Activated CD8-positive, alpha-beta memory T cell treated with anti-CD3 and anti-CD28 coated beads, Interleukin-2, amount 50 U/mL, for 4 hours (primary cell): ENCODE measurements around the gene LRFN5.
"Not testable (repeated sequence)": the region's sequence is repeated elsewhere in the genome, so short reads cannot be mapped to it uniquely, and the experiment has no call there.

Experiments
- DNase-seq: peaks from one replicate; pipeline ENCODE4 v3.0.0-alpha.2; 2020

LRFN5 gene

DNA sequence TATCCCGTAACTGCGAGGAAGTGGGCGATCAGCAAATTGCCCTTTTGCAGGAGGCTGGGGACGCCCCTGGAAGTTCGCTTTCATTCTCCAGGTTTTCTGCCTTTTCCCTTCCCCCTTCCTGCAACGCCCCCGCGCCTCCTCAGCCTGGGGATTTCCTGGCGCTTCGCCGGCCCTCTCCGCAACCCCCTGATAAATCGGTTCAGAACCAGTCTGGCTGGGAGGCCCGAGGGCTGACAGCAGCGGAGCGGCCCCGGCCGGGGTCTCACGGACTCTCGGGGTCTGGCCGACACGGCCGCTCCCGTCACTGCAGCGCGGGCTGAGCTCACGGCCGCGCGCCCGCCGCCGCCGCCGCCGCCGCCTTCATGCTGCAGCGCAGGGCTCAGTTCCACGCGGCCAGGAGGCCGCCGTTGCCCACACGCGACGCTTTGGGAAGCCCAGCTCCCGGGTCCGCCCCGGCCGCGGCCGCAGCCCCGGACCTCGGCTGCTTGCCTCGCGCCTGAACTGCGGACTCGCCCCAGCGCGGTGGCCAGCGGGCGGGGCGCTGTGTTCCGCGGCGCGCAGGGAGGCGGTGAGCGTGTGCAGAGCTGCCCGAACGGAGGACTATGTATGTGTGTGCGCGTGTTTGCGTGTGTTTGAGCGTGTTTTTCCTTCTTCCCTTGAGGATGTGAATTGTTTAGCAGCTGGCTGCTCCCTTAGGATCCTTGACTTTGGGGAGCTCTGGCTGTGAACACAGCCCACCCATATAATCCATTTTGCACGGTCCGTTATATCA is at the start of gene LRFN5:
Gene LRFN5 (plus strand): TSS at position 345 of the 772 bp plus-strand sequence.
- no peak for DNase-seq

GRCh38 chr14:41558490-41558889 is 48.2 kb upstream of the LRFN5 start:
- no peak for DNase-seq

- DNase-seq, result not testable (repeated sequence)
Observed at GRCh38 chr14:41566864-41567263, 39.8 kb upstream of the LRFN5 start.

DNA sequence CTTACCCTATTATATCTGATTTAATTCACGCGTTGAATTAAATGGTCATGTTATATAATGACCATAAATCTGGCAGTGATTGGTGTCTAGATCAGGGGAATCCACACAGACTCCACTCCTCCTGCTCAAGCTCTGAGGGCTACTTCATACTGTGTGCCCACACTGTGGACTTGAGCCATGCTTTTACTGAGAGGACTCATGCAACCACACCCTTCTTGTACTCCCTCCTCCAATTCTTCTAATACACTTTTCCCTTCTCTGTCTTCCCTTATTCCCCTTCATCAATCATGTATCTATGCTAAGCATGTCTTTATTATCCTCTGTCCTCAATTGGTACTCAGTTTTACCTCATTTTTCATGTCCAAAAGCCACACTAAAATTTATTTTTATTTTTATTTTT is 37.7 kb upstream of the LRFN5 start:
- DNase-seq, result no peak

DNA sequence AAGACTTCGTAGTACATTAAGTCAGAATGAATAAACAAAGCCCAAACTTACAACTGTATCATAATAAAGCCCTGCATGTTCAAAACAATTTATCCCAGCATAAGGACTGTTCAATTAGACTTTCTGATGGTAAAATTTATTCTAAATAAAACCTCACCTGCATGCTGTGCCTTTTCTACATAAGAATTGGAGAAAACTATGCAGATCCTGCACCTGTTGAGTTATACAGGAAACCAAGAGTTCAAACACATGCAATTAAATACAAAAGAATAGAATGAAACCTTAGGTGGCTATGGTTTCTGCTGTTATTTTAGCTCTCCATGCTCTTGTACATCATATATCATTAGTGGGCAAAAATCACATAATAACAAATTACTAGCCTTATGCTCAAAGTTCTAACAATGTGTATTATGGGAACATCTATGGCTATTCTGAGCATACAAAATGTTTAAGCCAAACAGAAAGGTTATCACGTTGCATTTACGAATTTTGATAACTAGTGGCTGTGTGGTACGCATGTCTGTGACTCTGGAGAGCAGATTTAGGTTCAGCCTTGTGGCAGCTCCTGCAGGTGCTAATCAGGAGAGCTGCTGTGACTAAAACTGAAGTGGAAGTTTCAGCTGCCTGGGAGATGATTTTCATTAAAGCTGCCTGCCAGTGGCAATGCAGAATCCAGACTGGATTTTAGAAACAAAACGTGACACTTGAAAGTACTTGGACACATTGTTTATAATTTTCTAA is 36.1 kb upstream of the LRFN5 start:
- no peak for DNase-seq

DNA sequence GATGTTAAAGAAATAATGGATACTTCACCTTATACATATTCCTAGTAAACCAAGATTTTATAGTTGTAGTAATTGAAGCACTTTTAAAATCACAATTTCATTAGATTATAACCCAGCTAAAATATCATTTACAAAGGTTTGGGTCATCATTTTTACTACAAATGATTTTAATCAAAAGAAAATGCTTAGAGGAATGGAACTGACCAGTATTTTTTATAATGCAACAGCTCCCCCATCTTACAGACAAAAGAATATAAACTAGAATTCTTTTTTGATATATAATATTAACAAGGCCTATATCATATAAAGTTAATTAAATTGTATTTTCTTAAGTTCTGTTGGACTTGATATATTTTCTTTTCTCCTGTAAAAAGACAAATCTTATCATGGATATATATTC is 20.4 kb upstream of the LRFN5 start:
- DNase-seq, result no peak

GRCh38 chr14:41597647-41598046 is 9.0 kb upstream of the LRFN5 start:
- DNase-seq, result no peak

DNA sequence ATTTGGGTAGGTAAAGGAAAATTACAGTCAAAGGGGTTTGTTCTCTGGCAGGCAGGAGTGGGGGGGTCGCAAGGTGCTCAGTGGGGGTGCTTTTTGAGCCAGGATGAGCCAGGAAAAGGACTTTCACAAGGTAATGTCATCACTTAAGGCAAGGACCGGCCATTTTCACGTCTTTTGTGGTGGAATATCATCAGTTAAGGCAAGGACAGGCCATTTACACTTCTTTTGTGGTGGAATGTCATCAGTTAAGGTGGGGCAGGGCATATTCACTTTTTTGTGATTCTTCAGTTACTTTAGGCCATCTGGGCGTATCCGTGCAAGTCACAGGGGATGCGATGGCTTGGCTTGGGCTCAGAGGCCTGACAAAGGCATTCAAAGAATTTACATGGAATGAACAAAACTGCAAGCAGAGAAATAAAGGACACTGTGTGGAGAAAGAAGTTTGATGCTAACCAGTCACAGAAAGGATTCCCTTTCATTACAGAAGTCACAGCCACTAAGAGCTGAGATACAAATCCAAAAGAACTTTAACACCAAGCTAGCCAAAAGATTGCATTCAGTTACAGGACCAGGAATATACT is 6.8 kb upstream of the LRFN5 start:
- not testable (repeated sequence) for DNase-seq

DNA sequence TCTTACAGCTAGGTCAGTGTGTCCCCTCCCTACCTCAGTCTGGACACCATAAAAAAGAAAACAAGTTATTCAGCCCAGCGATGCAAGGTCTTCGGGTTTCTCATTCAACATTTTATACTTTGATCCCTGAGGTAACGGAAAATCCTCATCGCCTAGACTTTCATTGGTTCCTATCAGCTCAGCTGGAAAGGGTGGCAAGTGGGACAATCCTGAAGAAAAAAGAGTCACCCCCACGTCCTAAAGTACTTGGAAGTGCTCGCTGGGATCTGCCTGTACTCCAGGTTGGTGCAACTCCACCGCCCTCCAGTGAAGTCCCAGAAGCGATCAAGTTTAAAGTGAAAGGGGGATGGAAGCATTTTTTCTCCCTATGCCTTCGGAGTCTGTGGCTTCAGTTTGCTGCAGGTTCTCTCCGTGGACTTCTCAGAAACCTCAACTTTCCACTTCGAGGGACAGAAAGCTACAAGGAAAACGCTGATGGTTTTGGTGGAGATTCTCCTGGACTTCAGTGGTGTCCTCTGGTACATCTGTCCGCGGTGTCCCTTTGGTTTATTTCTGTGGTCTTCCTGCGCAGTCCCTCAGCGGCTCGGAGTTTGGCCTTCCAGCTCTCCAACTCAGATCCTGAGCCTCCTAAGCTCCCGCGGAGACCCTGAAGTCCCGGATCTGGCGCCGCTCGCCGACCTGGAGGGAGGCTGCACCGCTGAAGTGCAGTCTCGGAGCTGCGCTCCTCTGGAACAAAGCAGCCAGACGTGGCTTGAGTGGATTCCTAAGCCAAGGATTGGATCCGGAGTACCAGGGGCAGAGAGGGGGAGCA is 1.8 kb upstream of the LRFN5 start:
- no peak for DNase-seq

GRCh38 chr14:41605550-41606281 is 960 bp upstream of the LRFN5 start:
- DNase-seq, result no peak

- no peak for DNase-seq
Observed at GRCh38 chr14:41606282-41606531, 469 bp upstream of the LRFN5 start.

DNA sequence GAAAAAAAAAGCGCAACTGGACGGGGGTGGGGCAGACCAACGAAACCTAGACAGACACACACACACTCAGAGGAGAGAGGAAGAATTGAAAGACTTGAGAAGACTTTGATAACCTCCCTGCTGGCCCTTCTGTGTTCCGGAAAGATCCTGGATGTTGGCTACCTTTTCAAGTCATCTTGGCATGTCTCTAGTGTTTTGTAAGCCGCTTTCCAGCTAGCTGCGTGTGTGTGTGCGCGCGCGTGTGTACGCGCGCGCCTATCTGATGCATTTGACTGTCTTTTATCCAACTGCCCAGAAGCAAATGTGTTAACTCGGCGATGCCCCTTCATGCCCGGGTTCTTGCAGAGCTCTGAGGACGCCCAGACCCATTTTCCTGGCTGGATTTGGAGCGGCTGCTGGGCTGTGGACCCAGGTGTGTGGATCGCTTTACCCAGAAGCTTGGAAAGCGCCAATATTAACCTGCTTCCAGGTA is 664 bp downstream of the LRFN5 start:
- DNase-seq, result no peak

- DNase-seq, result no peak
Observed at GRCh38 chr14:41607966-41608663, 1.4 kb downstream of the LRFN5 start.

DNA sequence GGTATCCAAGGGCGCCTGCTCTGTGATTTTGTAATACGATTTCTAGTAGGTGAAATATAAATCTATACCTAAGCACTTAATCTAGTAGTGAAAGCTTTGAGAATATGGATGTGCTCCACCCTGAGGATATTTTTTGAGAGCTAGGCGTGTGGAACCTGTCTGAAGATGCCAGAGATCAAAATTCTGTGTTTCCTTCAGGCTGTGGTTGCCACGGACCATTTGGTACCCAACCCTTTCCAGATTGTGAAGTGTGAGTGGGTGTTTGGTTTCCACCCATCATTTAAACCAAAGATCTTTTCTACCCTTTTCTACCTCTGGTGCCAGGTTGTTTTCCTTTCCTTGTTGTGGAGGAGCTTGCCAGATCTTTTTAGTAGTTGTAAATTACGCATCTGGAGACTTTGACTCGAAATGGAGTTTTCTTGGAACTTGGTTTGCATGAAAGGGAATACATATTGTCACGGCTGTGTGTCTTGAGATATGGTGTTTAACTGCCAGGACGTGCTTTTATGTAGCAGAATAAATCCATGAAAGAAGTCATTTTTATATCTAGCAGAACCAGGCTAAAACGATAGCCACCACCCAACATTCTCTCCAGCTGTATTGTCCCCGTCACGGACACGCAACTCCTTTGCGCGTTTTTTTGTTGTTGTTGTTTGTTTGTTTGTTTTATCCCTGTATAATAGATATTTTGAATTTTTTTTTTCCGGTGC is 2.2 kb downstream of the LRFN5 start:
- DNase-seq, result no peak

GRCh38 chr14:41609704-41610183 is 3.1 kb downstream of the LRFN5 start:
- DNase-seq, result no peak

DNA sequence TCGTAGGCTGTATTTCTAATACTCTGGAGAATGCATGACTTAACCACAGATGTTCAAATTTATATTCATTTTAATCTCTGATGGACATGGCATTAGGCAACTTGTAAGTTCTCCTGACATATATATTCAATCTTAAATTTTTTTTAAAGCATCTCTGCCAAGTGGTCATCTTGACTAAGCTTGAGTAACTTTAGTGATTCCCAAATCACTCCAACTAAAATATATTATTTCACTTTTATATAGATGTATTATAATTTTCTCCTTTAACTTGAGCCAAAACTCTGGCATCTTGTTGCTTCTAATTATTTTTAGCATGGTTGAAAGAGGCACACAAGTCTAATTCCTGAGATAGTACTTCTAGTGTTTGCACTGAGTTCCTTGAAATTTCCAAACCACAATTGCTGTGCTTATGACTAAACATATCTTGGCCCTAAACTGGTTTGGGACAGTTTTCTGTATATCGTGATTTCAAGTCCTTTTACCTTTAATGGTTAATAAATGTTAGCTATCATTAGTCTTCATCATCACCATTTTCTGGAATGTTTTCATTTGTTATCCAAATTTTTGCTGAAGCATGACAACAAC is 8.4 kb downstream of the LRFN5 start:
- DNase-seq, result no peak

GRCh38 chr14:41623736-41624135 is 17.1 kb downstream of the LRFN5 start:
- no peak for DNase-seq

DNA sequence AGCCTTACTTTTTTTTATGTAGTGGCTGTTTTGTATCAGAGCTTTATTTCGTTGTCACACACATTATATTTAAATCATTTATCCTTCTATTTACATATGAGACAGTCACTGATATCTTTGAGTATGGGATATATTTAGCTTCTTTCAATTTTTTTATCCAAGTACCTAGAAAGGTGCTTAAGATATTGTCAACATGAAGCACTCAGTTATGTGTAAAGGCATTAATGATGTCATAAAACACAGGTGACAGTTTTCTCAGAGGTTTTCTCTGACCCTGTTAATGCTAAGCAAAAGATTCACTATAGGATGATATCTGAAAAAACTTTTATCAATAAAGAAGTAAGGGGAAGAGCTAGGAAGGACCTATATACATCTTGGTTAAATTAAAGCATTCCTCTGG is 23.2 kb downstream of the LRFN5 start:
- no peak for DNase-seq

DNA sequence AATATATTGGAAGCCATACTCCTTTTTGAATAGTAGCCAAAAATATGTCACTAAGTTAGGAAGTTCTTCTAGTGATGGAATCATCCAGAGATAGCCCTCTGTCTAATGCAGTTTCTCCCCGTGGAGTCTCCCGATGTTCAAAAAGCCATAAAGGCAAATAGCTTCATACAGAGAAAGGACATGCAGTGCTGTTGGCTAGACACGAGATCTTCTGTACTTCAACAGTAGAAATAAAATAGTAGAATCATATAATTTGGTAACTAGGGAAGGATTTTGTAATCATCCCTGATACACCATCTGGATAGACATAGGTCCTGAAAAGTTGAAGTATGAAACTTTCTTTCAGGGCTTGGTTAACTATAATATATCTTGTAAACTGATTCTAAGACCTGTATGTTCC is 27.6 kb downstream of the LRFN5 start:
- no peak for DNase-seq

DNA sequence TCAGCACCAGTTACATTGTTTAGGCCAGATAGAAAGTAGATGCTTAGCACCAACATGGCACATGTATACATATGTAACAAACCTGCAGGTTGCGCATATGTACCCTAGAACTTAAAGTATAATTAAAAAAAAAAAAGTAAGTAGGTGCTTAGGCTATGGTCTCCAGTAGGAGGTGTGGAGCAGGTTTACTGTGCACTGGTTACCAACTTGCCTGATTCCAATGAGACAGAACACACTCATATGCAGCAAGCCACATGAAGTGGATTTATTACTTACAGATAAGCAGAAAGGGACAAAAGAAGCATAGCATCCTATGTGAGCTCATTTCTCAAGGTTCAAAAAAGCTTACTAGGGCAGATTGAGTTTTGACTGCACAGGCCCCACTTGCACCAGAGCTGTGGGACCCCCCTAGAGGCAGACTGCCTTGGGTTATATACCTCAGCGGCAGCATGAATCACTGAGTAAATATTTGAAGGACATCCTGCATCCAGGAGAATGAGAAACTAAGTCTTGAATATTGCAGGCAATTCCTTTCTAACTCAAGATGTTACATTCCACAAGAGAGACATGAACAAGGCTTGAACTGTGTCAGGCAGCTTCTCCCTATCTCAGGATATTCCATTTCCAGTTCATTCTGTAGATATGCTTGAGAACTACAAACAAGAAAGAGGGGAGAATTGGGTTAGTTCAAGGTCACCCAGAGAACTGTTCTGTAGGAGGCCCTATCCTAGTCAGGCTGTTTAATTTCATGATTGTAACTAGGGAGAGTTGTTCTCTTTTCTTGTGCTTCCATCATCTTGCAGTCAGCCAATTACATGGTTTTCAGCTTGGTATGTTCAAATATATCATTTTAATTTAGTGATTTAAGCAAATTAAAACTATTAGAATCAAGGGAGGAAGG is 30.1 kb downstream of the LRFN5 start:
- DNase-seq, result no peak
